ENCODE data around the gene THOP1.

Gene THOP1

DNA sequence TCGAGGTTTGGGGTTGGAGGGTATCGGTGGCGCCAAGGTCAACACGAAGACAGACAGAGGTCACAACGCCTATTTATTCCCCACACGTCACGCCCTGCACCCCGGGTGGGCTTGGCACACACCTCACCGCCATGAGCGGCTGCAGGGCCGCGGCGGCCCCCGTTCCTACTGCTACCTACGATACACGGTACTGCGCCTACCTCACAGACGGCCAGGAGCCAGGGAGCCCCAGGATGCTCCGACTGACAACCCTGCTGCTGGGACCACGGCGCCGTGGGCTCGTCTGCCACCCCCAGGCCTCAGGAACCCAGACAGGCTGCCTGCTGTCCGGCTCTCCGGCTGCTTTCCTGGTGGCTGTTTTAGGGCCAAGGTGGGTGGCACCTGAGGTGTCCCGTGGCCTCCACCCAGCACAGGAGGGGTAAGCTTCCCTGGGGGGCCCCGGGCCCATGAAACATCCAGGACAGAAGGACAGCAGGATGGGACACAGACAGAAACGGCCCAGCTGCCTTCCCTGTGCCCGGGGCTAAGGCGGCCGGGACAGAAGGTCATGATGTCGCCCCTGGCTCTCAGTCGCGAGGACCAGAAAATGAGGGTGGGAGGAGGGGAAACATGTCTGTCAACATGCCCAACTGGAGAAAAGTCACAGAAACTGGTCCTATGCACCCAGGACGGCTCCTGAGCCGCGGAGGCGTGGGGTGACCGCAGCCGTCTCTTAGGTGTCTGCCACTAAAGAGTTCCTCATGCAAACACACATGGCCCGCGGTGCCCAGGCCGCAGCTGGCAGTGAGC is 30.4 kb upstream of the THOP1 start:
- H3K4me3 ChIP-seq (ENCODE audit: low read depth in 1 of 5, low read length in 5 of 5): no peak overlapping the region

DNA sequence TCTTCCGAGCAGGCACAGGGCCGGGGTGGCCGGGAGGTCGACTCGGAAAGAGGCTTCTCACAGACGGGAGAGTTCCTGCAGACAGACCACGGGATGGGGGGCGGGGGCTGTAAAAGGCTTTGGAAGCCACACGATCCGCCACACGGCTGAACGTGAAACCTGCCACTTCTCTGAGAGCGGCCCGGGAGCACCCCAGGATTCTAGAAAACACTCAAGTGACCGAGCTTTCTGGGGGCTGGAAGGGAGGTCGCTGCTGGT is 29.9 kb upstream of the THOP1 start:
- Histone ChIP-seq H3K9me3 (ENCODE audit: control insufficient read depth in 5 of 5, low read length in 5 of 5) (no peaks in the 10 kb centered on the region), H3K27me3 (ENCODE audit: control insufficient read depth in 5 of 5, insufficient read depth in 4 of 5, low read length in 5 of 5) (no peaks in the 10 kb centered on the region), H3K4me1 (ENCODE audit: control insufficient read depth in 5 of 5, insufficient read depth in 5 of 5, low read length in 5 of 5) (no peaks in the 10 kb centered on the region), H3K9ac (ENCODE audit: low read length in 5 of 5) (no peak overlapping the region), H3K4me3 (ENCODE audit: low read depth in 1 of 5, low read length in 5 of 5) (no peak overlapping the region), H3K36me3 (ENCODE audit: control insufficient read depth in 5 of 5, insufficient read depth in 5 of 5, low read length in 5 of 5) (peaks cover 0 to 65% (median 53%) of the 10 kb centered on the region in 5 donors), H3K27ac (ENCODE audit: low read depth, low read length) (no peak overlapping the region)

More for the DNA sequence above, 30.4 kb upstream of the THOP1 start:
- H3K9me3 ChIP-seq (ENCODE audit: control insufficient read depth in 5 of 5, low read length in 5 of 5): no peaks in the 10 kb centered on the region
- no peak overlapping the region for H3K9ac ChIP-seq (ENCODE audit: low read length in 5 of 5)
- no peak overlapping the region for H3K27ac ChIP-seq (ENCODE audit: low read depth, low read length)
- H3K36me3 ChIP-seq (ENCODE audit: control insufficient read depth in 5 of 5, insufficient read depth in 5 of 5, low read length in 5 of 5): peaks cover 0 to 62% (median 50%) of the 10 kb centered on the region in 5 donors
- H3K27me3 ChIP-seq (ENCODE audit: control insufficient read depth in 5 of 5, insufficient read depth in 4 of 5, low read length in 5 of 5): no peaks in the 10 kb centered on the region
- no peaks in the 10 kb centered on the region for H3K4me1 ChIP-seq (ENCODE audit: control insufficient read depth in 5 of 5, insufficient read depth in 5 of 5, low read length in 5 of 5)

DNA sequence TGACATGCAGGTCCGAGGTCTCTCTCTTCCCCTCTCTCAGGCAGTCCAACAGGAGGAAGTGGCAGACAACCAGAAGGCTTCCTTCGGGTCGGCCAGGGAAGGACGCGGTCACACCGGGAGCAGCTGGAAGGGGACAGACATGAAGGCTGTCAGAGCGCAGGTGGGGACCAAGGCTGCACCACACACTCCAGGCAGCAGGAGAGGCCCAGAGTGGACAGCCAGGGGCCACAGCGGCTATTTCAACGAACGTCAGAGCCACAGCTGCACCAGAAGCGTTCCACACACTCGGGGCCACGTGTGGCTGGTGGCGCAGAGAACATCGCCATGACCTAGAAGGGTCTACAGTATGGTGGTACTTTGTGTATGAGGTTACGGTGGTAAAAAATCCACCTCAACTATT is 29.5 kb upstream of the THOP1 start:
- no peak overlapping the region for H3K4me3 ChIP-seq (ENCODE audit: low read depth in 1 of 5, low read length in 5 of 5)
- H3K9ac ChIP-seq (ENCODE audit: low read length in 5 of 5): no peak overlapping the region
- H3K9me3 ChIP-seq (ENCODE audit: control insufficient read depth in 5 of 5, low read length in 5 of 5): no peaks in the 10 kb centered on the region
- no peaks in the 10 kb centered on the region for H3K27me3 ChIP-seq (ENCODE audit: control insufficient read depth in 5 of 5, insufficient read depth in 4 of 5, low read length in 5 of 5)
- no peaks in the 10 kb centered on the region for H3K4me1 ChIP-seq (ENCODE audit: control insufficient read depth in 5 of 5, insufficient read depth in 5 of 5, low read length in 5 of 5)
- peaks cover 0 to 69% (median 57%) of the 10 kb centered on the region in 5 donors for H3K36me3 ChIP-seq (ENCODE audit: control insufficient read depth in 5 of 5, insufficient read depth in 5 of 5, low read length in 5 of 5)
- no peak overlapping the region for H3K27ac ChIP-seq (ENCODE audit: low read depth, low read length)

DNA sequence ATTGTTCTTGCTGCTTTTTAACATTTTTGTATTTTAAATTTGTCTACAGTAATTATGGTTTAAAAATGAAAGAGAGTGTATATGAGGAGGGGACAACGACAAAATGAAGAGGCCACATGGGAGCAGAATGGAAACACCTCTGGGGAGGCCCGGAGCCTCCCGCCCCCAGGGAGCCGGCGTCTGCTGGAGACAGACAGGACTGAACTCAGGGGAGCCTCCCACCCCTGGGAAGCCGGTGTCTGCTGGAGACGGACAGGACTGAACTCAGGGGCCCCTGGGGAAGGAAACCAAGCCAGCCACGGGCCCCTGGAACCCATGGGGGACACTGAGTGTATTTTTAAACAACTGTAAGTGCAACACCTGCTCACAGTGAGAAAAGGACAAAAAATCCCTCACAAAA is 28.8 kb upstream of the THOP1 start:
- Histone ChIP-seq H3K4me1 (ENCODE audit: control insufficient read depth in 5 of 5, insufficient read depth in 5 of 5, low read length in 5 of 5) (no peaks in the 10 kb centered on the region), H3K4me3 (ENCODE audit: low read depth in 1 of 5, low read length in 5 of 5) (no peak overlapping the region), H3K9me3 (ENCODE audit: control insufficient read depth in 5 of 5, low read length in 5 of 5) (no peaks in the 10 kb centered on the region), H3K27ac (ENCODE audit: low read depth, low read length) (no peak overlapping the region), H3K27me3 (ENCODE audit: control insufficient read depth in 5 of 5, insufficient read depth in 4 of 5, low read length in 5 of 5) (no peaks in the 10 kb centered on the region), H3K36me3 (ENCODE audit: control insufficient read depth in 5 of 5, insufficient read depth in 5 of 5, low read length in 5 of 5) (peaks cover 0 to 76% (median 64%) of the 10 kb centered on the region in 5 donors), H3K9ac (ENCODE audit: low read length in 5 of 5) (no peak overlapping the region)

DNA sequence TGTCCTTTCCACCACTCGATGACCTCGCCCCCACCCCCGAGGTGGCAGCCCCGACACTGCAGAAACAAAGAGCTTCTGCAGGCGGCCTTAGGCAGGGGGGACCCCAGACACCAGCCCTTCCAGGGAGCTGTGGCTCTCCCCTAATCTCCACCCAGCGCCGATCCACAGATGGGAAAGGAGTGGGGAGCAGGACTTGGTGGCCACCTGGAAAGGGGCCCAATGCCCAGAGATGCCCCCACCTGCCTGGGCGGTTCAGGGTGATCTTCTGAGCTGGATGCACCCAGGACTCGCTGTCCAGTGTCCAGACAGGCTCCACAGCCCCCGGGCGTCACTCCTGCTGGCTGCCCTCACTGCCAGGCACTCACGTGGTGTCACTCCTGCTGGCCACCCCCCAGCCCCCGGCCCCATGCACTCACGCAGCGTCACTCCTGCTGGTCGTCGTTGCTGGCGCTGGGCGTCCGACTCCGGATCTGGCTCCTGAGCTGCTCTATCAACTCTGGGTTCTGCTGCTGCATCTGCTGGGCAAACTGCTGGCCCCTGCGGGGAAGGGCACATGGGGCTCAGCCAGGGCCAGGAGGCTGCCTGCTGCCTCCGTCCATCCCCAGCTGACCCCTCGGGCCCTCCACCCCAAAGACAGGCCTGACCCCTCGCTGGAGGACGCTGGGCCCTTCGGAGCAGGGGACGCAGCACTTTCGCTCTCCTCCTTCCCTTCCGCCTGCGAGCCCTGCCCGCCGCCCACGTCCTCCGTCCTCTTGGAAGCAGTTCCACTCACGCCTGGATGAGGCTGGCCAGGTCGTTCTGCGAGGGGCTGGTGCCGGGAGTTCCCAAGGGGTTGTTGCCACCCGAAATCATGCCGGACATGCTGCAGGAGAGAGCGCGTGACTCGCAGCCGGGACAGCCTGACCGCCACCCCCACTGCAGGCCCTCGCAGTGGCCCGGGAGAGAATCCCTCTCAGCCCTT is 28.1 kb upstream of the THOP1 start:
- H3K9ac ChIP-seq (ENCODE audit: low read length in 5 of 5): no peak overlapping the region
- H3K36me3 ChIP-seq (ENCODE audit: control insufficient read depth in 5 of 5, insufficient read depth in 5 of 5, low read length in 5 of 5): peaks cover 0 to 83% (median 69%) of the 10 kb centered on the region in 5 donors
- H3K27me3 ChIP-seq (ENCODE audit: control insufficient read depth in 5 of 5, insufficient read depth in 4 of 5, low read length in 5 of 5): no peaks in the 10 kb centered on the region
- H3K4me3 ChIP-seq (ENCODE audit: low read depth in 1 of 5, low read length in 5 of 5): no peak overlapping the region
- H3K4me1 ChIP-seq (ENCODE audit: control insufficient read depth in 5 of 5, insufficient read depth in 5 of 5, low read length in 5 of 5): no peaks in the 10 kb centered on the region
- H3K27ac ChIP-seq (ENCODE audit: low read depth, low read length): no peak overlapping the region
- H3K9me3 ChIP-seq (ENCODE audit: control insufficient read depth in 5 of 5, low read length in 5 of 5): no peaks in the 10 kb centered on the region

DNA sequence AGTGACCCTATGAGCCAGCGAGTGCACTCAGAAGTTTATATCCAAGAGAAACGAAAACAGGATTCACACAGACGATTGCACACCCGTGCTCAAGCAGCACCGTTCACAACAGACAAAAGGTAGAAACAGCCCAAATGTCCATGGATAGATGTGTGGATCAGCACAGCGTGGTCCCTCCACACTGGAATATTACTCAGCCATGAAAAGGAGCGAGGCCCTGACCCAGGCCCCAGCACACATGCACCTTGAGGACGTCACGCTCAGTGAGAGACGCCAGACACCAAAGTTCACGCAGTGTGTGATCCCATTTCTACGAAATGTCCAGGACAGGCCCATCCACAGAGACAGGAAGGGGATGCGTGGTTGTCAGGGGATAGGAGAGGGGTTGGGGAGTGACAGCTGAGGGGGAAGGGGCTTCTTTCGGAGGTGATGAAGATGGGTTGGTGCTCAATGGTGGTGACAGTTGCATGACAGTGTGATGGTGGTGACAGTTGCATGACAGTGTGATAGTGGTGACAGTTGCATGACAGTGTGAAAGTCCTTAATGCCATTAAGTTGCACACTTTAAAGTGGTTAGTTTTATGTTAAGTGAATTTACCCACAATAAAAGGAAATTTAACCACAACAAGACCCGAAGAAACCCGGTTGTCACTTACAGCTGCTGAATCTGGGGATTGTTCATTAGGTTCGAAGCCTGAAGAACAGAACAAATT is 26.5 kb upstream of the THOP1 start:
- no peaks in the 10 kb centered on the region for H3K27me3 ChIP-seq (ENCODE audit: control insufficient read depth in 5 of 5, insufficient read depth in 4 of 5, low read length in 5 of 5)
- H3K36me3 ChIP-seq (ENCODE audit: control insufficient read depth in 5 of 5, insufficient read depth in 5 of 5, low read length in 5 of 5): peaks cover 0 to 95% (median 83%) of the 10 kb centered on the region in 5 donors
- H3K9me3 ChIP-seq (ENCODE audit: control insufficient read depth in 5 of 5, low read length in 5 of 5): no peaks in the 10 kb centered on the region
- H3K4me3 ChIP-seq (ENCODE audit: low read depth in 1 of 5, low read length in 5 of 5): no peak overlapping the region
- no peaks in the 10 kb centered on the region for H3K4me1 ChIP-seq (ENCODE audit: control insufficient read depth in 5 of 5, insufficient read depth in 5 of 5, low read length in 5 of 5)
- H3K9ac ChIP-seq (ENCODE audit: low read length in 5 of 5): no peak overlapping the region
- H3K27ac ChIP-seq (ENCODE audit: low read depth, low read length): no peak overlapping the region

DNA sequence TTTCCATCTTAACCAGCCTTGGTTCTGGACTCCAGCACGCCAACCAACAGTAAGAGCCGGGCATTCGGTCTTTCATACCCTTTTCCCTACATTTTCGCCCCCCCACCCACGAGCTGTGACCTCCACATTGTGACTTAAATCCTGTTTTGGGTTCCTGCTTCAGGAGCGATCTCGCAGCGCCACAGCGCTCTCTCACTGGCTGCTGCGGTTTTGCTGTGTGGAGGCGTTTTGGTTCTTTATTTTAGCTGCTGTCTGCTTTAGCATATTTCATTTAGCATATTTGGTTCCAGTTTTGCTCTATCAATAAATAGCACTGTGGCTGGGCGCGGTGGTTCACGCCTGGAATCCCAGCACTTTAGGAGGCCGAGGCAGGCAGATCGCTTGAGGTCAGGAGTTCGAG is 25.9 kb upstream of the THOP1 start:
- no peak overlapping the region for H3K9ac ChIP-seq (ENCODE audit: low read length in 5 of 5)
- H3K27ac ChIP-seq (ENCODE audit: low read depth, low read length): no peak overlapping the region
- H3K36me3 ChIP-seq (ENCODE audit: control insufficient read depth in 5 of 5, insufficient read depth in 5 of 5, low read length in 5 of 5): peaks cover 0 to 95% (median 84%) of the 10 kb centered on the region in 5 donors
- H3K27me3 ChIP-seq (ENCODE audit: control insufficient read depth in 5 of 5, insufficient read depth in 4 of 5, low read length in 5 of 5): no peaks in the 10 kb centered on the region
- H3K4me1 ChIP-seq (ENCODE audit: control insufficient read depth in 5 of 5, insufficient read depth in 5 of 5, low read length in 5 of 5): no peaks in the 10 kb centered on the region
- no peaks in the 10 kb centered on the region for H3K9me3 ChIP-seq (ENCODE audit: control insufficient read depth in 5 of 5, low read length in 5 of 5)
- no peak overlapping the region for H3K4me3 ChIP-seq (ENCODE audit: low read depth in 1 of 5, low read length in 5 of 5)

DNA sequence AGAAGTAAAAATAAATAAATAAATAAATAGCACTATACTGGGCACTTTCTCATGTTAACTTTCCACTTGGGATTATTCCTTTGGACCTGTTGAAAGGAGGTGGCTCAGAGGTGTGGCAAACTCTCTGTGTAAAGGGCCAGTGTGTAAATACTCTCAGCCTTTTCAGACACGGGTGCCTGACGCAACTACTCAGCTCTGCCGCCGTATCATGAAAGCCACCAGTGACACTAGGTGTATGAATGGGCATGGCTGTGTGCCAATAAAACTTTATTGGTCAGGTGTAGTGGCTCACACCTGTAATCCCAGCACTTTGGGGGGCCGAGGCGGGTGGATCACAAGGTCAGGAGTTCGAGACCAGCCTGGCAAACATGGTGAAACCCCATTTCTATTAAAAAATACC is 25.3 kb upstream of the THOP1 start:
- Histone ChIP-seq H3K36me3 (ENCODE audit: control insufficient read depth in 5 of 5, insufficient read depth in 5 of 5, low read length in 5 of 5) (peaks cover 0 to 95% (median 83%) of the 10 kb centered on the region in 5 donors), H3K27me3 (ENCODE audit: control insufficient read depth in 5 of 5, insufficient read depth in 4 of 5, low read length in 5 of 5) (no peaks in the 10 kb centered on the region), H3K4me1 (ENCODE audit: control insufficient read depth in 5 of 5, insufficient read depth in 5 of 5, low read length in 5 of 5) (no peaks in the 10 kb centered on the region), H3K9me3 (ENCODE audit: control insufficient read depth in 5 of 5, low read length in 5 of 5) (no peaks in the 10 kb centered on the region), H3K9ac (ENCODE audit: low read length in 5 of 5) (no peak overlapping the region), H3K27ac (ENCODE audit: low read depth, low read length) (no peak overlapping the region), H3K4me3 (ENCODE audit: low read depth in 1 of 5, low read length in 5 of 5) (no peak overlapping the region)

DNA sequence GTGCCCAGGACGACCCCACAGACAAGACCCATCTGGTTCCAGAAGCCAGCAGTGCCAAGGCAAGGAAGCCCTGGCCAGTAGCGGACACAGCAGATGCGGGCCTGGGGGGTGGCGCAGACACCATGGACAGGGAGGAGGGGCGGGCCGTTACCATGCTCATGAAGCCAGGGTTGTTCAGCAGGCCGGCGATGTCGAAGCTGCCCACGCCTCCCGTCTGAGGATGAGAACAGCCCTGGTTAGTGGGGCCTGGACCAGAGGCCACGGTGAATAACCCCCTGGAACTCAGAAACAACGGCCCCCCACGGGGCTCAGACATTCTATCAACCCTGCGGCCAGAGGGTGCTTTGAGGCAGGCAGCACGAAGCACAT is 24.0 kb upstream of the THOP1 start:
- H3K27ac ChIP-seq (ENCODE audit: low read depth, low read length): no peak overlapping the region
- no peaks in the 10 kb centered on the region for H3K9me3 ChIP-seq (ENCODE audit: control insufficient read depth in 5 of 5, low read length in 5 of 5)
- H3K4me1 ChIP-seq (ENCODE audit: control insufficient read depth in 5 of 5, insufficient read depth in 5 of 5, low read length in 5 of 5): no peaks in the 10 kb centered on the region
- peaks cover 0 to 95% (median 84%) of the 10 kb centered on the region in 5 donors for H3K36me3 ChIP-seq (ENCODE audit: control insufficient read depth in 5 of 5, insufficient read depth in 5 of 5, low read length in 5 of 5)
- H3K4me3 ChIP-seq (ENCODE audit: low read depth in 1 of 5, low read length in 5 of 5): no peak overlapping the region
- H3K27me3 ChIP-seq (ENCODE audit: control insufficient read depth in 5 of 5, insufficient read depth in 4 of 5, low read length in 5 of 5): no peaks in the 10 kb centered on the region
- no peak overlapping the region for H3K9ac ChIP-seq (ENCODE audit: low read length in 5 of 5)

Measured in subcutaneous abdominal adipose tissue (tissue), 5 donors.